Measurements from ENCODE around the gene RESF1. TPM values are rescaled to one million over a fixed set of nuclear protein-coding genes. Genes with fewer than 3 reads are reported as not detected.

RESF1 gene
- polyA plus RNA-seq, 3 donors = 26.8 to 82.9 (median 32.7) TPM

DNA sequence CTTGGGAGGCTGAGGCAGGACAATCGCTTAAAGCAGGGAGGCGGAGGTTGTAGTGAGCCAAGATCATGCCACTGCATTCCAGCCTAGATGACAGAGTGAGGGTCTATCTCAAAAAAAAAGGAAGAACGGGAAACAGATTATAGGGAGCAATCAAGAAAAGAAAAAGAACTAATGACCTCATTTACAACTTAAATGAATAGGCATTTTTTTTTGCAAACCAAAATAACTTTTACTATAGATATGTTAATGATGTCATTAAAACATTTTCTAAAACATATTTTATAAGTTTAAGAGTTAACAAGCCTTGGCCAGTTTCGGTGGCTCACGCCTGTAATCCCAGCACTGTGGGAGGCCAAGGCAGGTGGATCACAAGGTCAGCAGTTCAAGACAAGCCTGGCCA lies 6.8 kb upstream of the RESF1 start:
- H3K4me3 Mint-ChIP-seq = no peak overlapping the region
- Histone ChIP-seq H3K36me3 (replicated peaks in 1 of 2; ENCODE audit: control insufficient read depth in 1 of 2, insufficient read depth in 2 of 2, low read length in 2 of 2) (no peaks in the 10 kb centered on the region), H3K4me2 (replicated peaks; ENCODE audit: extremely low read depth, low read length, poor library complexity, severe bottlenecking) (no peak overlapping the region), H4K20me1 (ENCODE audit: insufficient read depth, low read length) (no peaks in the 10 kb centered on the region), H3K27me3 (ENCODE audit: control insufficient read depth in 2 of 2, insufficient read depth in 2 of 2, low read length in 2 of 2) (no peaks in the 10 kb centered on the region), H3K4me3 (replicated peaks in 1 of 3; ENCODE audit: low read depth in 2 of 3, low read length in 3 of 3) (no peak overlapping the region), H3K27ac (ENCODE audit: low read depth in 1 of 2, low read length in 2 of 2) (no peak overlapping the region), H3K9me3 (replicated peaks in 1 of 2; ENCODE audit: control insufficient read depth in 1 of 2, insufficient read depth in 1 of 2, low read length in 2 of 2) (peaks cover 33 to 44% of the 10 kb centered on the region in 2 donors), H3K79me2 (ENCODE audit: insufficient read depth, low read length) (no peaks in the 10 kb centered on the region), H2AFZ (ENCODE audit: insufficient read depth, low read depth, low read length, poor library complexity, severe bottlenecking) (no peak overlapping the region), H3K4me1 (ENCODE audit: control insufficient read depth in 1 of 2, insufficient read depth in 2 of 2, low read length in 2 of 2) (peaks cover 0 to 7% of the 10 kb centered on the region in 2 donors), H3K9ac (ENCODE audit: insufficient read depth, low read length, poor library complexity, severe bottlenecking) (no peak overlapping the region)
- H3K36me3 Mint-ChIP-seq = peaks cover 20 to 23% of the 10 kb centered on the region in 2 donors
- no CpG with 5 or more reads among the region's 5 CpGs for WGBS (ENCODE audit: insufficient coverage)
- TF ChIP-seq, protein P1, sequence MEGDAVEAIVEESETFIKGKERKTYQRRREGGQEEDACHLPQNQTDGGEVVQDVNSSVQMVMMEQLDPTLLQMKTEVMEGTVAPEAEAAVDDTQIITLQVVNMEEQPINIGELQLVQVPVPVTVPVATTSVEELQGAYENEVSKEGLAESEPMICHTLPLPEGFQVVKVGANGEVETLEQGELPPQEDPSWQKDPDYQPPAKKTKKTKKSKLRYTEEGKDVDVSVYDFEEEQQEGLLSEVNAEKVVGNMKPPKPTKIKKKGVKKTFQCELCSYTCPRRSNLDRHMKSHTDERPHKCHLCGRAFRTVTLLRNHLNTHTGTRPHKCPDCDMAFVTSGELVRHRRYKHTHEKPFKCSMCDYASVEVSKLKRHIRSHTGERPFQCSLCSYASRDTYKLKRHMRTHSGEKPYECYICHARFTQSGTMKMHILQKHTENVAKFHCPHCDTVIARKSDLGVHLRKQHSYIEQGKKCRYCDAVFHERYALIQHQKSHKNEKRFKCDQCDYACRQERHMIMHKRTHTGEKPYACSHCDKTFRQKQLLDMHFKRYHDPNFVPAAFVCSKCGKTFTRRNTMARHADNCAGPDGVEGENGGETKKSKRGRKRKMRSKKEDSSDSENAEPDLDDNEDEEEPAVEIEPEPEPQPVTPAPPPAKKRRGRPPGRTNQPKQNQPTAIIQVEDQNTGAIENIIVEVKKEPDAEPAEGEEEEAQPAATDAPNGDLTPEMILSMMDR (IDR thresholded peaks at IDR 0.05) = no peak
- peaks cover 19% of the 10 kb centered on the region for H3K4me1 Mint-ChIP-seq
- H3K27me3 Mint-ChIP-seq (ENCODE audit: low read depth in 3 of 3) = peaks cover 0 to 3% (median 0%) of the 10 kb centered on the region in 3 donors
- H3K27ac Mint-ChIP-seq = no peak overlapping the region
- intact Hi-C loops (cut with micrococcal nuclease) = no loop called here
- peaks cover 38 to 62% (median 47%) of the 10 kb centered on the region in 7 donors for H3K9me3 Mint-ChIP-seq
- DNase-seq = no peak

DNA sequence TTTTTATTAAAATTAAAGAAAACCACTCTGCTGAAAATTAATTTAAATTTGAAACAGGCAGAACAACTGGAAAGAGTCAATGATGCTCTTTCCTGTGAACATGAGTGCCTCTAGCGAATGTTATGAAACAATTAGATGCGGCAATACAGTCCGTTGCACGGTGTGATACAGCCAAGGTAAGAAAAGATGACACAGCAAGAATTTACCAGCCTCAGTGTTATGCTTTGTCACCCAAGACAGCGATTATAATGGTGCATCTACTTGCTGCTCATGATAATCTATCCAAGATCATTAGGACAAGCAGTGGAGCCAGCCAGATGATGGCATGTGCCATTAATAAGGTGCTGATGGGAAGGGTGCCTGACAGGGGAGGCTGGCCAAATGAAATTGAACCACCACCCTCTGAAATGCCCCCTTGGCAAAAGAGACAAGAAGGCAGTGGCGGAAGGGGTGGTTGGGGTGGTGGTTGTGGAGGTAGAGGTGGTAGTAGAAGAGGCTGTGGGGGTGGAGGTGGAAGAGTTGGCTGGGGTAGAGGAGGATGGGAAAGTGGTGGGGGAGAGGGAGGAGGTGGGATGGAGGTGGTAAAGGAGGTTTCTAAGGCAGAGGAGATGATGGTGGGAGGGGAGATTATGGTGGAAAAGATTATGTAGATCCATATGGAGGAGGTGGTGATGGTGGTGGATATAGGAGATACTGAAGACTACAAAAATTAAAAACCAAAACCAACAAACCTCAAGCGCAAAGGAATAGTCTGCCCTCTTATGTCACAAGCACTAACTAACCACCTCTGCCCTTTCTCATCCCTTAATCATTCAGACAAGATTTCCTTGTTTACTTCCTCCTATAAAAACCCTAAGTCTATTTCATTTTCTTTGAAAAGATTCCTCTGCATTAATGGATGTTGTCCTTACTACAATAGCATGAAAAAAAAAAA lies 4.0 kb upstream of the RESF1 start:
- peaks cover 28 to 42% (median 30%) of the 10 kb centered on the region in 7 donors for H3K9me3 Mint-ChIP-seq
- H3K27me3 Mint-ChIP-seq (ENCODE audit: low read depth in 3 of 3) = peaks cover 0 to 3% (median 0%) of the 10 kb centered on the region in 3 donors
- Histone ChIP-seq H2AFZ (ENCODE audit: insufficient read depth, low read depth, low read length, poor library complexity, severe bottlenecking) (no peak overlapping the region), H3K4me2 (replicated peaks; ENCODE audit: extremely low read depth, low read length, poor library complexity, severe bottlenecking) (no peak overlapping the region), H4K20me1 (ENCODE audit: insufficient read depth, low read length) (peaks cover under 1% of the 10 kb centered on the region), H3K9ac (ENCODE audit: insufficient read depth, low read length, poor library complexity, severe bottlenecking) (no peak overlapping the region), H3K27me3 (ENCODE audit: control insufficient read depth in 2 of 2, insufficient read depth in 2 of 2, low read length in 2 of 2) (no peaks in the 10 kb centered on the region), H3K79me2 (ENCODE audit: insufficient read depth, low read length) (peaks cover 16% of the 10 kb centered on the region), H3K4me1 (ENCODE audit: control insufficient read depth in 1 of 2, insufficient read depth in 2 of 2, low read length in 2 of 2) (peaks cover 8 to 19% of the 10 kb centered on the region in 2 donors), H3K36me3 (replicated peaks in 1 of 2; ENCODE audit: control insufficient read depth in 1 of 2, insufficient read depth in 2 of 2, low read length in 2 of 2) (no peaks in the 10 kb centered on the region), H3K9me3 (replicated peaks in 1 of 2; ENCODE audit: control insufficient read depth in 1 of 2, insufficient read depth in 1 of 2, low read length in 2 of 2) (peaks cover 9 to 23% of the 10 kb centered on the region in 2 donors), H3K4me3 (replicated peaks in 1 of 3; ENCODE audit: low read depth in 2 of 3, low read length in 3 of 3) (no peak overlapping the region), H3K27ac (ENCODE audit: low read depth in 1 of 2, low read length in 2 of 2) (no peak overlapping the region)
- H3K4me3 Mint-ChIP-seq = no peak overlapping the region
- 84% methylated on average over 5 of the region's 7 CpGs for WGBS (ENCODE audit: insufficient coverage)
- H3K4me1 Mint-ChIP-seq = peaks cover 27% of the 10 kb centered on the region
- DNase-seq = peak in 1 of 3 donors; percentile 4
- peaks cover 12% of the 10 kb centered on the region in 2 donors for H3K36me3 Mint-ChIP-seq
- TF ChIP-seq, protein P1 (IDR thresholded peaks at IDR 0.05) = no peak
- H3K27ac Mint-ChIP-seq = peak overlapping the region in 4 of 7 donors; percentile 11 to 71 (median 46)
- intact Hi-C loops (cut with micrococcal nuclease) = loop anchor here in 1 of 2 donors (5.0 kb wide), 1 partner anchor 43 kb away; no protein-coding TSS in a partner anchor
